ENCODE measurements around the gene PSMG1.
"Not testable (repeated sequence)": the region's sequence is repeated elsewhere in the genome, so short reads cannot be mapped to it uniquely, and the experiment has no call there.

The PSMG1 gene

DNA sequence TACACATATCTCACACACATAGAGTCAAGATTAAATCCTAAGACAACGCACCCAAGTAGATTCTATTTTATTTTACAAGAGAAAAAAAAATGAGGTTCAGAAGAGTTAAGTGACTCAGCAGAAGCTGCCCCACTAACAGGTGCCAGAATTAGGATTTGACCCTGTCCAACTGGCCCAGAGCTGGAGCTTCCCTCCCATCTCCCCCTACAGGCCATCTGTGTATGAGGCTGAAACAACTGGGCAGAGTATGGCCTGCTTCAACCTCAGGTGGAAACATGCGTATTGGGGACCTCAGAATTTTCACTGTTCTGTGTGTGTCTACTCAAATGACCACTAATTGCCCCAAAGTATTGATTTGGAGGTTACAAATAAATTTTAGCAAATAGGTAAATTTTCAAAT is 29.9 kb downstream of the PSMG1 start:
- DNase-seq, result no peak

DNA sequence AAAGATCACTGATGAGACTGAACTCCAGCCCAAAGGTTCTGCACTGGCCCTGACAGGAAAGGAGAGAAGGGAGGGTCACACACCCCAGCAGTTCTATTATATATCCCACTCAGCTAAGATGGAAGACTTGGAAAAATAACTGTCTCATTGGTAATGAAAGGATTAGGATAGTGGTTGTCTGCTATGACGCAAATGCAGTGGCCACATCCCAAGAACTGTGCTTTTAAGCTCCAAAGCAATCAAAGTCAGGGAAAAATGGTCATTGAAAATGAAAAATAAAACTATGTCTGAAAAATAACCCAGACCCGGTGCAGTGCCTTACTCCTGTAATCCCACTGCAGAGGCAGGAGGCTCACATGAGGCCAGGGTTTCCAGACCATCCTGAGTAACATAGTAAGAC is 31.0 kb downstream of the PSMG1 start:
- no peak for DNase-seq

DNA sequence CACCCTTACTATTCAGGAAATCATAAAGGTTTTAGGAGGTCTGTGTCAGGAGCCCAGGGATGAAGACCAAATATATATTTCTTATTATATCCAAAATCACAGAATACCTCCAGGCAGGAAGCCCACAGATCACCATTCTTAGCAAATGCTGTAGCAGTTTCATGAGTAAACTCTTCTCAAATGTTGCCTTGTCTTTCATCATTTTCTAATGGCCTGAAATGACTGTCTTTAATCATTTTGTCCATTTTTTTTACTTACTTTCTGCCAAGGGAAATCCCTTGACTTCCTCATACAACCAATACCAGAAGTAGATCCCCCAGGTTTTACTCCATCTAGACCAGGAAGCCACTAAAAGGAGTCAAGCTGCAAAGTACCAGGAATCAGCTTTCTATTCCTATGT is 32.4 kb downstream of the PSMG1 start:
- DNase-seq, result no peak

DNA sequence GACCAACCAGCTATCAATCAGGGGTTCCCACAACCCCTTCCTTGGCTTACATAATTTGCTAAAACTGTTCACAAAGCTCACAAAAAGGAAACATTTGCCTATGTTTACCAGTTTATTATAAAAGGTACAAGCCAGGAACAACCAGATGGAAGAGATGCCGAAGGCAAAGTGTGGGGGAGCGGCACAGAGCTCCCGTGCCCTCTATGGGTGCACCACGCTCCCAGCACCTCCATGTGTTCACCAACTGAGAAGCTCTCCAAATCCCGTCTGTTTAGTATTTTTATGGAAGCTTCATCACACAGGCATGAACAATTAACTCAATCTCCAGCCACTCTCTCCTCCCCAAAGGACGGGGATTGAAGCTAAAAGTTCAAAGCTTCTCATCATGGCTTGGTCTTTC is 32.9 kb downstream of the PSMG1 start:
- DNase-seq, result no peak

DNA sequence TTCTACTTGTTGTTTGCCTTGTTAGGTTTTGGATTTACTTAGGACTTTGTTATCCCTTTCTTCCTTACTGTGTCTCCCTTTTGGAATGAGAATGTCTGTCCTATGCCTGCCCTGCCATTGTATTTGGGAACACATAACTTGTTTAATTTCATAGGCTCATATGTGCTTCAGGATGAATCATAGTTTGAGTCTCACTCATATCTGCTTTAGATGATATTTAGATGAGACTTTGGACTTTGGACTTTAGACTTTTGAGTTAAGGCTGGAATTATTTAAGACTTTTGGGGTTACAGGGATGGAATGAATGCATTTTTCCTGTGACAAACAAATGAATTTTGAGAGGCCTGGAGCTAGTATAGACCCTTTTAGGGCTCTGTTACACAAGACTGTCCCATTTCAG is 33.4 kb downstream of the PSMG1 start:
- no peak for DNase-seq

DNA sequence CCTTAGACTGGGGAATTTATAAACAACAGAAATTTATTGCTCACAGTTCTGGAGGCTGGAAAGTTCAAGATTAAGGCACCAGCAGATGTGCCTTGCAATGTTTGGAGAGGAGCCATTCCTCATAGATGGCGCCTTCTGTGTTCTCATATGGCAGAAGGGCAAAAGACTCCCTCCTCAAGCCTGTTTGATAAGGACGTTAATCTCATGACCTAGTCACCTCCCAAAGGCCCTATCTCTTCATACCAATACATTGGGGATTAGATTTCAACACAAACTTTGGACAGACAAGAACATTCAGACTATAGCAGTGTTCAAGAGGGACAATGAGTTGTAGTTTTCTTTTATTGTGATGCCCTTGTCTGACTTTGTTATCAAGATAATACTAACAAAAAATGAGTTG is 34.3 kb downstream of the PSMG1 start:
- no peak for DNase-seq

DNA sequence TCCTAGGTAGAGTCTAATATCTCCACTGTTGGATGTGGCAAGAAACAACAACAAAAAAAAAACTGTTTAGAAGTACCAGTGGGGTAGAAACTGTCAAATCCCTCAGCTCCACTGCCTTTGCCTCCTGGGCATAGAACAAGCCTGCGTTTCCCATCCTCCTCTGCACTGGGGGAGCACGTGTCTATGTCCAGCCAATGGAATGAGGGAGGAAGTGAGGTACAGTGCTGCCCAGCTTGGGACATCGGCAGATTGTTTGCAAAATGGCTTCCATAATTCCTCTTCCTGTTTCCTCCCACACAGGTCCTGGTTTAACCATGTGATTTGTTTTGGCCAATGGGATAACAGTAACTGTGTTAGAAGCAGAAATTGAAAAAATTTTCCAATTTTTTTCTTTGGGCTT is 39.1 kb downstream of the PSMG1 start:
- DNase-seq, result no peak

DNA sequence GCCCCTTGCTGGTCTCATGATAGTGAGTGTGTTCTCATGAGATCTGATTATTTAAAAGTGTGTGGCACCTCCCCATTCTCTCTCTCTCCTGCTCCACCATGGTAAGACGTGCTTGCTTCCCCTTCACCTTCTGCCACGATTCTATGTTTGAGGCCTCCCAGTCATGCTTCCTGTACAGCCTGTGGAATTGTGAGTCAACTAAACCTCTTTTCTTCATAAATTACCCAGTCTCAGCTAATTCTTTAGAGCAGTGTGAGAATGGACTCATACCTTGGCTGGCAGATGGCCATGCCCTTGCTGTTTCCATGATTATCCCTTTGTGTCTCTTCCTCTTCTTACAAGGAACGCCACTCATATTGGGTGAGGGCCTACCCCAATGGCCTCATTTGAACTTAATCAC is 40.3 kb downstream of the PSMG1 start:
- DNase-seq, result no peak

DNA sequence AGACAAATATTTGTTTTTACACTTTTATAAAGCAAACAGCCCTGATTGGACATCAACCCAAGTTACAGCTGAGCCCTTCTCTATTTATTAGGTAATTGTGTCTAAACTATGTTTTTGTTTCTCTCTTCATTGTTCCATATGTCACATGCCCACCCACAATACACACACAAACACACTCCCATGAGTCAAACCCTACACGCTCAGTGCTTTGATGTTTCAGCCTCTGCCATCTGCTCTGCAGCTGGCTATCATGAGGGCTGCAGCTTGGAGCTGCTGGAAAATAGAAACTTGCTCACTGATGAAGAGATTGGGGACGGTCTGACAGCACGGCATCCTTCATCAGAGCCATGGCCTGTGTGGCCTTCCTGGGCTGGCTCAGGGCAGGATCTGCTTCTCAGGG is 41.7 kb downstream of the PSMG1 start:
- no peak for DNase-seq

DNA sequence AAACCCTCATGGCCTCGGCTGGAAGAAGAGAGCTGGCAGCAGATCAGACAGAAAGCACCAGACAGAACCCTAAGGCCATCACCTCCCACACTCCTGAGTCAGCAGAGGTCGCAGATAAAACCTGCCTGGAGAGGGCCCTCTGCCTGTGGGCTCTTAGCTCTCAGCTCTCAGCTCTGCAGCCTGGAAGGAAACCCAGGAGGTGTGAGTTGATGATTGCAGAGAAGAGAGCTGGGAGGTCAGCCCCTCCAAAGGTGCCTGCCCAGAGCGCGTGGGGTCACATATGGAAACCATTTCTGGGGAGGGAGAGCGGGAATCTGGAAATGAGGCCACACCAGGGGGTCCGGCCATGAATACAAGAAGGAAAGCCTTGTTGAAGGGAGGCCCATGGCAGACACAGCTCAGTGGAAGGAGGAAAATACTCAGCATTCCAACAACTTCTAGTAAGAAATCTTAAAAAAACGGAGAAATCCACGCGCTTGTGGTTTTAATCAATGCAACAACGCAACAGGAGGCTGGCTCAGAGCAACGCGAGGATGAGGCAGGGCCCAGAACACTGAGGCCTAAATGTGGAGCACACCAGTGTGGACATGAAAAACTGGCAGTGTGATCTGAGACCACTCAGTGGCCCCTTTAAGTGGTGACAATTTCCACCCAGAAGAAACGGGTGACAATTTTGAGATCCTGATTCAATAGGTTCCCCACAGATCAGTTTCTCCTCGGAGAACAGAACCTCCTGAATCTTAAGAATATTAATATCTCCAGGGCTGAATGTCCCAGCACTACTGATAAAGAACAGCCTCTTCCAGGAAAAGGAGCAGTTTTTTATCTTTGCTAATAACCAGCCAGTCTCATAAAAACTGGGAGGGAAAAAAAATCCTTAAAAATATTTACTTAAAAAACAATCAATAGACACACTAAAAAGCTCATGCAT is 45.7 kb downstream of the PSMG1 start:
- no peak for DNase-seq

DNA sequence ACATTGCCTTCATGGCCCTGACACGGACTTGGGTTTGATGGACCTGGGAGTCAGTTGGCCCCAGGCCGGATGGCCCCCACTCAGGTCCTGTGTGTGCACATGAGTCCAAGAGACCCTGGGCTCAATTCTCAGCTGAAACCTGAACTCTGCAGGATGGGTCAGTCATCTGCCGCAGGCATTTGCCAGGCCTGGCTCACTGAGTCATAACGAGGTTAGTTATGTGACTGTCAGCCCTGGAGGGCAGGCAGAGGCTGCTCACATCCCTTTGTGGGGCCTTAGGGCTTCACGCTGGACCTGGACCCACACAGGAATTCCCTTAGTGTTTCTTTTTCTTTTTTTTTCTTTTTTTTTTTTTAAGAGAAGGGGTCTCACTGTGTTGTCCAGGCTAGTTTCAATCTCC is 46.5 kb downstream of the PSMG1 start:
- no peak for DNase-seq

DNA sequence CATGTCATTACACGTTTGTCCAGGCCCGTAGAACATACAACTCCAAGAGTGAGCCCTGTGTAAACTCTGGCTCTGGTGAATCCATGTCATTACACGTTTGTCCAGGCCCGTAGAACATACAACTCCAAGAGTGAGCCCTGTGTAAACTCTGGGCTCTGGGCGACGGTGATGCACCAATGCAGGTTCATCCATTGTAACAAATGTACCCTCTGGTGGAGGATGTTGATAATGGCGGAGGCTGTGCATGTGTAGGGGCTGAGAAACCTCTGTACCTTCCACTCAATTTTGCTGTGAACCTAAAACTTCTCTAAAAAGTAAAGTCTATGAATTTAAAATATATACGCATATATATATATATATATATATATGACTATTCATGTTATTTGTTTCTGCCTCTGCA is 47.1 kb downstream of the PSMG1 start:
- not testable (repeated sequence) for DNase-seq

DNA sequence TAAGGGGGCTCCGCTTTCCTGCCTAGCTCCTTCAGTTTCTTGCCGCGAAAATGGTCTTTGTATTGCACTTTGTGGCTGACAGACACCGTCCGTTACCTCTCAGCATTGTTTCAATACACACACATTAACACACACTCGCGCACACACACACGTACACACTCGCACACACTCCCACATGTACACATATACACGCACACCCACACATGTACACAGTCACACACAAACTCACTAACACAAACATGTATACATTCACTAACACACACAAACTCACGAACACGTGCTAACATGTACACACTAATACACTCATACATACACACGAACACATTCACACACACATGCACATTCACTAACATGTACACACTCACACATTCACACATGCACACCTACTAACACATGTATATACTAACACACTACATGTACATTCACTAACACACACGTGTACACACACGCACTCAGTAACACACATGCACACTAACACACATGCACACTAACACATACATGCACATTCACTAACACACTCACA is 48.9 kb downstream of the PSMG1 start:
- no peak for DNase-seq

DNA sequence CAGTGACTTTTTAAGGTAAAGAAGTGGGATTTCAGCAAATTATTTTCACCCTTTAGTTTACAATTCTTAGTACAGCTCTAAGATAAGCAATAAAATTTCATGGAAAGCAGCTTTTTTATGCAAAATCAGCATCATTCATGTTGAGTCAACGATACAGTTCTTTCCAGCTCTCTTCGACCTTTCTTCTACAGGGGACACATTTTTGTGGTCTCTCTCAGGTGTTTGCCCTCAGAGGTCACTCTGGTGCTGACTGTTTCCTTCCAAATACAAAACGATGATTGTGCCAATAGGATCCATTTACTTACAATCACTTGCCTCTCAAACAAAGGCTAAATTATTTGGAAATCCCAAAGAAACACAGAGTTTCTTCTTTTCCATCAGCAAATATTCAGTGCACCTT is 51.0 kb downstream of the PSMG1 start:
- no peak for DNase-seq

DNA sequence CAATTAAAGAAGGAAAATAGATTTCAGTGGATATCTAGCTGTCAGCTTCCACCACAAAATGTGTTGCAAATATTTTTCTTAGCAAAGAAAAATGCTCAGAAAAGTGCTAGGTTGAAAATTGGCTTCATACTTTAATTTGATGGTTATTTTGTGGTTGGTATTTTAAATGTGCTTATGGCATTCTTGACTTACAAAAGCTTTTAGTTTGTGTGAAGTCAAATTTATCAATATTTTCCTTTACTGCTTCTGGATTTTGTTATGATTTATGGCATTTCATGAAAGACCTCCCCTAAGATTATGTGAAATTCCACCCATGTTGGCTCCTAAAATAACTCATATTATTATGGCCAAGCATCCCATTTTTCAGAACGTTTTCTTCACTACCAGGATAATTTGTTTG is 51.5 kb downstream of the PSMG1 start:
- DNase-seq, result no peak

DNA sequence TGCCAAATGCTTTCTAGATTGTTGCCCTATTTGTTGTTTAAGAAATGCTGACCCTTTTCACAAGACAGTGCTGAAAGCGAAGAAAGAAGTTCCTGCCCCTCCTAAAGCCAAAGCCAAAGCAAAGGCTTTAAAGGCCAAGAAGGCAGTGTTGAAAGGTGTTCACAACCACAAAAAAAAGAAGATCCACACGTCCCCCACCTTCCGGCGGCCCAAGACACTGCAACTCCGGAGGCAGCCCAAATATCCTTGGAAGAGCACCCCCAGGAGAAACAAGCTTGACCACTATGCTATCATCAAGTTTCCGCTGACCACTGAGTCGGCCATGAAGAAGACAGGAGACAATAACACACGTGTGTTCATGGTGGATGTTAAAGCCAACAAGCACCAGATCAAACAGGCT is 55.7 kb downstream of the PSMG1 start:
- no peak for DNase-seq

DNA sequence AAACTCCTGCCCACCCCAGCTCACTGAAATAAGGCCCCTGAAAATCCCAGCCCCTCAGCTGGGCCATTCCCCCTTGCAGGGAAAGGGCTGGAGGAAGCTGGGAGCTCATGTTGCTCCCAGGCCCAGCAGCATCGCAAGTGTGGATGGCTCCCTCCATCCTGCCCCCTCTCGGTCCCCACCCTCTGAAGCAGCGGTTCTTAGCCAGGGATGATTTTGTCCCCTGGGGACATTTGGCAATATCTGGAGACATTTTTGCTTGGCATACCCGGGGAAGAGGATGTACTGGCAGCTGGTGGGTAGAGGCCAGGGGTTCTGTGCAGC is 56.8 kb downstream of the PSMG1 start:
- DNase-seq, result no peak

DNA sequence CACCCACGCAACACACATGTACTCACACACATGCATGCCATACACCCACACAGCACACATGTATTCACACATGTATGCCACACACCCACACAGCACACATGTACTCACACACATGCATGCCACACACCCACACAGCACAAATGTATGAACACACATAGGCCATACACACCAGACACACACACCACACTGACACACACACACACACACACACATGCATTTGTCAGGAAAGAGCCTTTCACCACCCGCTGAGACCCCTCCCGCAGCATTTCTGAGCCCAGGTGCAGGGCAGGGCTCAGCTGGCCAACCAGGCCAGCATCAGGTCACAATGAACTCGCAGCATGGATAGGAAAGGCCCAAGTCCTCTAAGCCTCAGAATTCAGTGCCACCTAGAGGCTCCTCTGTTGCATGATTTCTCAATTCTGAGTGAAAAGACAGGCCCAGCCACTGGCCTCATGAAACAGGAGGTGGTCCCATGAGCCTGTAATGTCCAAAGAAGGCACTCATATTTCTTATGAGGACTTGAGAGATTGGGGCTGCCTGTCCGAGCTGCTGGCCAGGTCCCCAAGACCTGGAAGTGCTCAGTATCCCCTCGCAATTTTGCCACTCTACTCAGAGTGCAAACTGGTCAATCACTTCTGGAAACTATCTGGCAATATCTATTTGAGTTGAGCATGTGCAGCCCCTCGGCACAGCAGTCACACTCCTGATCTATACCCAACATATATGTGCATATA is 57.3 kb downstream of the PSMG1 start:
- no peak for DNase-seq

Measured in NK-92 treated with Interleukin-12 subunit alpha and Interleukin-12 subunit beta, amount 100 ng/mL, for 24 hours (cell line).